AG04450 (cell line): ENCODE data around the gene PRSS27. TPM values are rescaled to one million over a fixed set of nuclear protein-coding genes. Genes with fewer than 3 reads are reported as not detected.

ENCODE experiments used
- CTCF ChIA-PET: fragments of 300-600, 350-600 bp; formaldehyde crosslinking; extraction: SDS; loops from one replicate; lab custom pipeline; 2022; ENCODE audit warnings: antibody characterized with exemption, inconsistent platforms; lab: Charles Lee
- POLR2A ChIA-PET: fragments of 350-600 bp; formaldehyde crosslinking; extraction: SDS; loops from one replicate; lab custom pipeline; 2021; ENCODE audit warnings: antibody characterized with exemption, inconsistent platforms; lab: Yijun Ruan, JAX
- DNase-seq: peaks from one replicate; pipeline ENCODE4 v3.0.0-alpha.2; 2011; ENCODE audit warnings: low read depth, low spot score
- H3K27ac ChIP-seq: one replicate; pipeline ENCODE4 v1.5.1; 2012; ENCODE audit warnings: low read depth, low read length, control low read depth
- H3K27me3 ChIP-seq: one replicate; pipeline ENCODE4 v1.6.0; 2012; ENCODE audit warnings: low read length; ENCODE audit not compliant: control insufficient read depth, insufficient read depth
- H3K4me3 ChIP-seq: 2 replicates; pipeline ENCODE4 v1.5.1; 2011; ENCODE audit warnings: mild to moderate bottlenecking, low read depth, low read length, control low read depth
- H3K9me3 ChIP-seq: 2 replicates; pipeline ENCODE4 v1.5.1; 2012; ENCODE audit warnings: low read length; ENCODE audit not compliant: control insufficient read depth, insufficient read depth
- polyA plus RNA-seq: library from polyadenylated mRNA; depleted of rRNA; stranded (reverse); fragments of >200 nt; gene quantifications from 2 replicates; pipeline ENCODE4 v1.2.3, GENCODE V29; 2011
- TF ChIP-seq, protein P1 (sequence below): IDR thresholded peaks from 2 replicates; pipeline ENCODE4 v1.5.1; 2011; ENCODE audit warnings: low read depth, low read length, control low read depth, inconsistent platforms

The PRSS27 gene
- polyA plus RNA-seq, 1 experiment: 0.32 TPM

DNA sequence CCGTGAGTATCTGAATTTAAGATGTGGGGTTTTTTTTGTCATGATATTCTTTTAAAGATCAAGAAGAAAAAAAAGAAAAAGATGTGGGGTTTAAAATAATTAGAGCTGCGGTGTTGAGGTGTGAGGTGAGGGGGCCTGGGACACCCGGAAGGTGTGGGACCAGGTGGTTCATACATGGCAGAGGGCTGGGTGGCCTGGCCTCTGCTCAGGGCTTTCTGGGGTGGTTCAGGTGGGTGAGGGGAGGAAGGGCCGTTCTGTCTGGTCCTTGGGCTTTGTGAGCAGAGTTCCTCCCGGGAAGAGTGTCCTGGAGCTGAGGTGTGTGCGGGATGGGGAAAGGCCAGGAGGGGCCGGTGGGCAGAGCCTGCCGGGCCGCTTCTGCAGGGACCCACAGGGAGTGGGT is 5.0 kb downstream of the PRSS27 start:
- no peaks in the 10 kb centered on the region for H3K27me3 ChIP-seq
- POLR2A ChIA-PET: no interaction called here
- CTCF ChIA-PET: no interaction called here

DNA sequence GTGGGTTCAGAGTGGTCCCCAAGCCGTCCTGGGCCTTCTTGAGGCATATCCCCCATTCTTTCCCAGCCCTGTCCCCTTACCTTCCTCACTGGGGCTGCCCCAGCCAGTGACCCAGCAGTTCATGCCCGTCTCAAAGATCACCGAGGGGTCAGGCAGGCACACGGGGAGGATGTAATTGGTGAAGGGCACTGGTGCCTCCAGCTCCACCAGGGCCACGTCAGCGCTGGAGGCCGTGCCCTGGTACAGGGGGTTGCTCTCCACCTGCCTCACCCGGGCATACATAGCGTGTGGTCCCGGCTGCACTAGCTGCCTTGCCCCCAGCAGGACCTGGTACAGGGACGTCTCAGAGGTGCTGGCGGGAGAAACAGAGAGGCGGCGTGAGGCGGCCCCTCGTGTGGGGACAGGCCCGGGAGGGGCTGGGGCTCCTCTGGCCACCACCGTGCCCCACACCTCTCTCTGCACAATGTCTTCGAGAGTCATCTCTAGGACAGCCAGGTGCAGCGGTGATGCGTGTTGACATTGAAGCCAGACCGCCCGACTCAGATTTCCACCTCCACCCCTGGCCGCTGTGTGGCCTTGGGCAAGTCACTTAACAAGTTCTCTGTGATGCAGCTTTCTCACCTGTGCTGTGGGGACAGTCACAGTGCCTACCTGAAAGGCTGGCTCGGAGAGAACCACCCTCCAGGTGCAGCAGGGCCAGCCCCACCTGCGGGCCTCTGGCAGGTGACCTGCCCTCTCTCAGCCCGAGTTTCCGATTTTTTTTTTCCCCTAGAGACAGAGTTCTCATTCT is 5.8 kb downstream of the PRSS27 start:
- ChIA-PET CTCF (no interaction called here), POLR2A (no interaction called here)
- TF ChIP-seq, protein P1, sequence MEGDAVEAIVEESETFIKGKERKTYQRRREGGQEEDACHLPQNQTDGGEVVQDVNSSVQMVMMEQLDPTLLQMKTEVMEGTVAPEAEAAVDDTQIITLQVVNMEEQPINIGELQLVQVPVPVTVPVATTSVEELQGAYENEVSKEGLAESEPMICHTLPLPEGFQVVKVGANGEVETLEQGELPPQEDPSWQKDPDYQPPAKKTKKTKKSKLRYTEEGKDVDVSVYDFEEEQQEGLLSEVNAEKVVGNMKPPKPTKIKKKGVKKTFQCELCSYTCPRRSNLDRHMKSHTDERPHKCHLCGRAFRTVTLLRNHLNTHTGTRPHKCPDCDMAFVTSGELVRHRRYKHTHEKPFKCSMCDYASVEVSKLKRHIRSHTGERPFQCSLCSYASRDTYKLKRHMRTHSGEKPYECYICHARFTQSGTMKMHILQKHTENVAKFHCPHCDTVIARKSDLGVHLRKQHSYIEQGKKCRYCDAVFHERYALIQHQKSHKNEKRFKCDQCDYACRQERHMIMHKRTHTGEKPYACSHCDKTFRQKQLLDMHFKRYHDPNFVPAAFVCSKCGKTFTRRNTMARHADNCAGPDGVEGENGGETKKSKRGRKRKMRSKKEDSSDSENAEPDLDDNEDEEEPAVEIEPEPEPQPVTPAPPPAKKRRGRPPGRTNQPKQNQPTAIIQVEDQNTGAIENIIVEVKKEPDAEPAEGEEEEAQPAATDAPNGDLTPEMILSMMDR: no peak
- Histone ChIP-seq H3K27ac (no peak overlapping the region), H3K4me3 (no peak overlapping the region), H3K9me3 (no peaks in the 10 kb centered on the region; the same call in 1 of the 2 replicates), H3K27me3 (no peaks in the 10 kb centered on the region)
- no peak for DNase-seq

More for the DNA sequence above, 5.0 kb downstream of the PRSS27 start:
- H3K9me3 ChIP-seq: no peaks in the 10 kb centered on the region; the same call in 1 of the 2 replicates
- no peak for DNase-seq
- no peak overlapping the region for H3K27ac ChIP-seq
- TF ChIP-seq, protein P1: no peak
- H3K4me3 ChIP-seq: no peak overlapping the region

DNA sequence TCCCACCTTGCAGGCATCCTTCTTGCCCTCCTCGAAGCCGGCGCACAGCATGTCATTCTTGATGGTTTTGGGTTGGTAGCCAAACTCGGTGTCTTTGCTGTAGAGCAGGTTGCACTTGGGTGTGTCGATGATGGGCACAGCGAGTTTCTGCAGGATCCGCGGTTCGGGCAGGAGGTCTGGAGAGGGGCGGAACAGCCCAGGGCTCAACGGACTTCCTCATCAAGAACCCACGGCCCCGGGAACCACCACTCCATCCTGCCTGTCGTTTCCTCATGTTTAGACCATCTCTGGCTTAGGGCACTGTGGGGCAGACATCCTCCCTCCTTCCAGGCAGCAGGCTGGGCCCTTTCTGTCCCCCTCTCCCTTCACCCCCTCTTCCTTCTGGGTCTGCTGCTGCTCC is 6.5 kb downstream of the PRSS27 start:
- Histone ChIP-seq H3K9me3 (no peaks in the 10 kb centered on the region; the same call in 1 of the 2 replicates), H3K27me3 (no peaks in the 10 kb centered on the region), H3K27ac (no peak overlapping the region), H3K4me3 (no peak overlapping the region)
- no peak for DNase-seq
- ChIA-PET CTCF (no interaction called here), POLR2A (no interaction called here)
- TF ChIP-seq, protein P1: no peak

DNA sequence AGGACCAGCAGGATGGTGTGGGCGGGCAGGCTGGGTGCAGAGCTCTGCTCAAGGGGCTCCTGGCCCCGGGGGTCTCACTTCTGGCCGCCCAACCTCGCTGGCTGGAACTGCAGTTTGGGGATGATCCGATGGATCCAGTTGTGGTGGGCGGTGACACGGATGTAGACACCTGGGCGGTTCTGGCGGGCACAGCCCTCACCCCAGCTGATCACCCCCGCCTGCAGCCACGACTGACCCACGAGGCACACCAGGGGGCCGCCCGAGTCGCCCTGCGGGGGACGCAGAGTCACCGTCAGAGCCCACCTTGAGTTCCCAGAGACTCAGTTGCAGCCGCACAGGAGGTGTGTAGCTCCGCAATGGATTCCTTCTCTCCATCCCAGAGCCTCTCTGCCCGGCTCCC is 7.5 kb downstream of the PRSS27 start:
- CTCF ChIA-PET: no interaction called here
- Histone ChIP-seq H3K9me3 (no peaks in the 10 kb centered on the region; the same call in 1 of the 2 replicates), H3K4me3 (no peak overlapping the region), H3K27me3 (no peaks in the 10 kb centered on the region), H3K27ac (no peak overlapping the region)
- TF ChIP-seq, protein P1: no peak
- DNase-seq: no peak
- POLR2A ChIA-PET: no interaction called here

- TF ChIP-seq, protein P1: no peak
- Histone ChIP-seq H3K27me3 (no peaks in the 10 kb centered on the region), H3K4me3 (no peak overlapping the region), H3K27ac (no peak overlapping the region), H3K9me3 (no peaks in the 10 kb centered on the region; the same call in 1 of the 2 replicates)
- POLR2A ChIA-PET: no interaction called here
- CTCF ChIA-PET: no interaction called here
- no peak for DNase-seq
These were observed 8.0 kb downstream of the PRSS27 start for GRCh38 chr16:2712063-2712441.
